AML-193 (cell line): Measurements from ENCODE around the gene PLCG1.
A peak's percentile ranks its signal among the peaks of the same experiment; 100 is the strongest.

Experiments used
- DNase-seq, 2 experiments: peaks; one replicate each; lab custom pipeline; 2025; lab: John Stamatoyannopoulos, UW

Gene PLCG1

GRCh38 chr20:41167118-41167470 lies 29.8 kb downstream of the PLCG1 start:
- no peak for DNase-seq

DNA sequence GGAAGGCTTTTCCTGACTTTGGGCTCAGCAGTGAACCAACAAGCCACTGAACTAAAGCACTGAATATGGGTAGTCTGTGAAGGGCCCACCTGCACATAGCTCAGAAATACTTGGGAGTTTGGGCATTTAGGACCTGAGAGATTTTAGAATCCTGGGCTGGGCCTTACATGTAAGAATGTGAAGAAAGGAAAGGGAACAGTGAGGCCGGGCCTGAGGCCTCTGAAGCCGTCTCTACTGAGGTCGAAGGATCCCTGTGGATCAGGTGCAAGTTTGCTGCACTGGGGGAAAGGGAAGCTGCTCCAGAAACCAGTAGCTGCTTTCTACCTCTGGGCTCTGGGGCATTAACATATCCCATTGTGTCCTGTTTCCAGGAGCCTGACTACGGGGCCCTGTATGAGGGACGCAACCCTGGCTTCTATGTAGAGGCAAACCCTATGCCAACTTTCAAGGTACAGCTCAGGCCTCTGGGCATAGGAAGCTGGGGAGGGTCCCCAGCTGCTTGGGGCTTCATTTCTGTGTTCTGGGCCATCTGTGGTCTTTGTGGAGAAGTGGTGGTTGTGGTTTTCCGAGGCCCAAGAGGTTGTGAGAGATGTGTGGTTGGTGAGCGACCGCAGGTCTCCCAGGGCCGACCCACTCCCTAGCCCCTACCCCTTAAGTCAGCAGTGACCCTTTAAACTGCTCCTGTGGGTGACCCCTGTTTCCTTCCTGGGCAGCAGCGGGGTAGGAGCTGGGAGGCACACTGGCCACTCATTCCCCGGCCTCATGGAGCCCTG lies 30.3 kb downstream of the PLCG1 start:
- no peak for DNase-seq

GRCh38 chr20:41168281-41169161 lies 31.2 kb downstream of the PLCG1 start:
- no peak for DNase-seq

GRCh38 chr20:41169162-41169690 lies 31.9 kb downstream of the PLCG1 start:
- DNase-seq, result no peak

GRCh38 chr20:41169791-41170351 lies 32.5 kb downstream of the PLCG1 start:
- DNase-seq, result no peak

DNA sequence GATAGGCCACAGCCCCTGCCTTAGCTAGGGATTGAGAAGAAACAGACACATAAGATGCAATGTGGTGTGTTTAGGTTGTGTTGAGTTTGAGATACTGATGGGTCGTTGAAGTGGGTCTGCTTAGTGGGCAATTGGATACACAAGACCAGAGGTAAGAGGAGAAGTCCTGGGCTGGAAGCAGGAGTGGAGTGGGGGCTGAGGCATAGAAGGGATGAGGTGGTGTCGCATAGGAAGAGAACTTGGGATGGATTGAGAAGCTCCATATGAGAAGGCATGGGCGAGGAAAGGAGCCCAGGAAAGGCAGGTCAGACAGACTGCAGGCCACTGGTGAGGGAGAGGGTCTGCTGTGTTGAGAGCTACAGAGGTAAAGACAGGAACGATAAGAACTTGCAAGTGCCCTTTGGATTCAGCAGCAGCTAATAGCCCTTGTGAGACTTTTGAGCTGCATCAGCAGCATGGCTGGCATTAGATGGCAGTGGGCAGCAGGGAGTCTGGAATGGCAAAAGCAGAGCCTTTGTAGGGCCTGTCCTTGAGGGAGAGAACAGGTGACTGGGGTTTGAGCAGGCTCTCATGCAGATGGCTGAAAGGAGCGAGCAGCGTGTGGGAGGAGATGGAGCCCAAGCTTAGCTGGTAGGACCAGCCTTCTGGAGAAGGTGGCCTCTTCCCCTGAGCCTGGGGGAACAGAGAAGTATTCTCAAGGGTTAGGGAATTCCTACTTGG lies 33.2 kb downstream of the PLCG1 start:
- DNase-seq, result no peak

GRCh38 chr20:41171736-41172295 lies 34.5 kb downstream of the PLCG1 start:
- DNase-seq, result no peak

DNA sequence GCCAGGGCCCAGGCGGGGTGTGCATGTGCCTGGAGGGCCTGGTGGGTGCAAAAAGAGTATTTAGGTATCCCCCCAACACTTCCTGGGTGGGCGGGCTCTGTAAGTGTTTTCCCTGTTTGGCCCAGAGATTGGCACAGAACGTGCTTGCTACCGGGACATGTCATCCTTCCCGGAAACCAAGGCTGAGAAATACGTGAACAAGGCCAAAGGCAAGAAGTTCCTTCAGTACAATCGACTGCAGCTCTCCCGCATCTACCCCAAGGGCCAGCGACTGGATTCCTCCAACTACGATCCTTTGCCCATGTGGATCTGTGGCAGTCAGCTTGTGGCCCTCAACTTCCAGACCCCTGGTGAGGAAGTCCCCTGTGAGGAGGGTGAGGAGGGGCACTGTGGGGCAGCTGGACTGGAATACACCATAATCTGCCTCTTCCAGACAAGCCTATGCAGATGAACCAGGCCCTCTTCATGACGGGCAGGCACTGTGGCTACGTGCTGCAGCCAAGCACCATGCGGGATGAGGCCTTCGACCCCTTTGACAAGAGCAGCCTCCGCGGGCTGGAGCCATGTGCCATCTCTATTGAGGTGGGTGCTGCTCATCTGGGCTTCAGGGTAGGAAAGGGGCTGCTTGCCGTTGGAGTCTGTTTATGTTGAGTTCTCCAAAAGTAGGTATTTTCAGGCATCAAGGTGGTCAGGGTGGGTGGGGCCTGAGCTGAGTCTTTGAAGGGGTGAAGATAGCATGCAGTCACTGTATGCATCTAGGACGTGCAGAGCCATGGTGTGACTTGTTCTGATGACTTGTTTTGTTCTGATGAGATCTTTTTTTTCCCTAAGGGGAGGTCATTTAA lies 35.2 kb downstream of the PLCG1 start:
- no peak for DNase-seq

GRCh38 chr20:41173161-41173721 lies 35.9 kb downstream of the PLCG1 start:
- DNase-seq, result peak; percentile 30 to 34

- DNase-seq, result no peak
These were observed 36.5 kb downstream of the PLCG1 start for GRCh38 chr20:41173791-41174341.

DNA sequence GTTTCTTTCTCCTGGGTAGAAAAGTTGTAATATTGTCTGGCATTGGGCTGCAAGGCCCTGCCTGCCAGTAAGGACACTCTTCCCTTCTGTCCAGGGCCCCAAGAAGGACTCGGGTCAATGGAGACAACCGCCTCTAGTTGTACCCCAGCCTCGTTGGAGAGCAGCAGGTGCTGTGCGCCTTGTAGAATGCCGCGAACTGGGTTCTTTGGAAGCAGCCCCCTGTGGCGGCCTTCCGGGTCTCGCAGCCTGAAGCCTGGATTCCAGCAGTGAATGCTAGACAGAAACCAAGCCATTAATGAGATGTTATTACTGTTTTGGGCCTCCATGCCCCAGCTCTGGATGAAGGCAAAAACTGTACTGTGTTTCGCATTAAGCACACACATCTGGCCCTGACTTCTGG lies 37.0 kb downstream of the PLCG1 start:
- no peak for DNase-seq

DNA sequence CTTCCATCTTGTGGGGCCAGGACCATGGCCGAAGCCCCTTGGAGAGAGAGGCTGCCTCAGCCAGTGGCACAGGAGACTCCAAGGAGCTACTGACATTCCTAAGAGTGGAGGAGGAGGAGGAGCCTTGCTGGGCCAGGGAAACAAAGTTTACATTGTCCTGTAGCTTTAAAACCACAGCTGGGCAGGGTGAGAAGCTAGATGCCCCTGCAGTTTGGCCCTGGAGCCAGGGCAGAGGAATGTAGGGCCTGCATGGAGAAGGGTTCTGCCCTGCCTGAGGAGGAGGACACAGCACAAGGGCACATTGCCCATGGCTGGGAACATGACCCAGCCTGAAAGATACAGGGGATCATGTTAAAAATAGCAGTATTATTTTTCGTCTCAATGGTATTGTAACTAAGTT lies 37.4 kb downstream of the PLCG1 start:
- DNase-seq, result no peak

GRCh38 chr20:41175201-41175651 lies 37.9 kb downstream of the PLCG1 start:
- DNase-seq, result no peak

GRCh38 chr20:41175727-41176330 lies 38.5 kb downstream of the PLCG1 start:
- DNase-seq, result no peak

- DNase-seq, result no peak
These were observed 39.6 kb downstream of the PLCG1 start for GRCh38 chr20:41176711-41177552.

GRCh38 chr20:41177636-41178035 lies 40.3 kb downstream of the PLCG1 start:
- DNase-seq, result no peak

DNA sequence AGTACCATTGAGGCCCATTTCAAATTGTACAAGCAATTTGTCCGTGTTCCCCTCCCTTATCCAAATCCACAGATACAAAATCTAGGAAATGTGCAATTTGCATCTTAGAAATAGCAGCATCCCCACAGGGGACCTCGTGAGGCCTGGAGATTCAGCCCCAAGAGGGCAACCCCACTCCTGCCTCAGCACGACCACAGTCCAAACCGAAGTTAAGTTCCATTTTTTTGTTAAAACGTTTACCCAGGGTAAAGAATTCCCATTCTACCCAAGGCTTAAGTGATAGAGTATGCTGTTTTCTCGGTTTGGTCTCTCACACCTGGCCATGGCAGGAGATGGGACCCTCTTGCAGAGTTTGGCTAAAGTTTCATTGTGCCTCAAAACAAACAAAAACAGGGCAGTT lies 41.2 kb downstream of the PLCG1 start:
- DNase-seq, result no peak

DNA sequence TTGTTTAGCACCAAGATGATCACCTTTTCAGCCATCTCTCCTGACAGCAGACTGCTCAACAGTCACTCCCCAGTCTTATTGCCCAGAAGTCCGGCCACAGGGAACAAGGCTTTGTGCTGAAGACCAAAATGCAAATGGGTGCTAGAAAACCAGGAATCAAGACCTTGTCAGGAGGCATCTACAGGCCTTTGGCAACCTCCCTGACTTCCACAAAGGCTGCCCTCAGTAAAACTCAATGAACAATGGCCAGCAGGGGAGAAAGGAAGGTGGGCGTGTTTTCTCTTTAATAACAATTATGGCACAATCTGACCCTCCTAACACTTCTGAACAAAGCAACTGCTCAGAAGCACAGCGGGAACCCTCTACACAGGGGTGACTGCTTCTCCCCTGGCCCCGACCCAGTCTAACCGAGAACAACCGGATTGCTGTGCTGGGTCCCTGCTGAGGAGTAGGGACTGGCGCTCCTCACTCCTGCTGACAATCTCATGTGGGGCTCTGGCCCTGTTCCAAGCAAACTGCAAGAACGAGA lies 41.6 kb downstream of the PLCG1 start:
- DNase-seq, result no peak
